Endothelial cell of umbilical vein (primary cell): Measurements from ENCODE around the gene NCAPH2. TPM values are rescaled to one million over a fixed set of nuclear protein-coding genes. Genes with fewer than 3 reads are reported as not detected.

Source experiments
- BruUV-seq: library from RNA; stranded (reverse); fragments of 400-500 nt; replicated peaks from 2 replicates; lab custom pipeline; 2021; lab: Mats Ljungman, UMichigan
- CTCF ChIA-PET: fragments of 300-600, 350-600 bp; sonication (Branson Sonifier 250); formaldehyde crosslinking; loops from one replicate; lab custom pipeline; 2021; ENCODE audit warnings: antibody characterized with exemption, inconsistent platforms; lab: Charles Lee
- POLR2A ChIA-PET: fragments of 300-600, 350-600 bp; sonication (Branson Sonifier 250); formaldehyde crosslinking; loops from one replicate; lab custom pipeline; 2021; ENCODE audit warnings: antibody characterized with exemption, inconsistent platforms; lab: Charles Lee
- DNase-seq: peaks from one replicate; pipeline ENCODE4 v3.0.0-alpha.2; 2011; ENCODE audit warnings: low read depth, low spot score
- FAIRE-seq: peaks from 2 replicates; lab custom pipeline; 2011; peaks lifted over from hg19 to GRCh38; lab: Jason Lieb, UNC
- H2AFZ ChIP-seq: 2 replicates; pipeline ENCODE4 v1.6.0; 2012; ENCODE audit warnings: low read depth, low read length, control low read depth, inconsistent platforms
- H3K27ac ChIP-seq: 2 replicates; pipeline ENCODE4 v1.5.1; 2011; ENCODE audit warnings: low read depth, mild to moderate bottlenecking, control low read depth, low read length, moderate library complexity; ENCODE audit not compliant: insufficient read depth
- H3K27me3 ChIP-seq, 2 experiments: 2 replicates each; pipeline versions ENCODE4 v1.6.0 to v1.6.1; 2011; ENCODE audit warnings: low read length in 2 of 2, mixed read lengths in 1 of 2; ENCODE audit not compliant: control insufficient read depth in 2 of 2, insufficient read depth in 2 of 2
- H3K36me3 ChIP-seq, 2 experiments: 2 replicates in 1 of 2; 3 replicates in 1 of 2; pipeline ENCODE4 v1.5.1; 2011; ENCODE audit warnings: low read length in 2 of 2, mild to moderate bottlenecking in 1 of 2, moderate library complexity in 1 of 2; ENCODE audit not compliant: control insufficient read depth in 2 of 2, insufficient read depth in 2 of 2; ENCODE audit errors: extremely low read depth in 1 of 2
- H3K4me1 ChIP-seq: 3 replicates; pipeline ENCODE4 v1.5.1; 2011; ENCODE audit warnings: mild to moderate bottlenecking, low read length; ENCODE audit not compliant: control insufficient read depth, insufficient read depth; ENCODE audit errors: extremely low read depth
- H3K4me2 ChIP-seq: 2 replicates; pipeline ENCODE4 v1.6.1; 2011; ENCODE audit warnings: low read length, control low read depth, mixed read lengths; ENCODE audit not compliant: insufficient read depth
- H3K4me3 ChIP-seq, 3 experiments: fragments of 200-600 bp in 1 of 3; sonication (generic), shearing (Covaris generic) in 1 of 3; replicated peaks in 1 of 3; 2 replicates each; pipeline ENCODE4 v1.5.1; 2011 to 2016; ENCODE audit warnings: control low read depth in 3 of 3, low read length in 3 of 3, mild to moderate bottlenecking in 2 of 3, inconsistent platforms in 1 of 3, low read depth in 1 of 3, moderate library complexity in 1 of 3; ENCODE audit not compliant: insufficient read depth in 1 of 3
- H3K79me2 ChIP-seq: 2 replicates; pipeline ENCODE4 v1.6.0; 2012; ENCODE audit warnings: low read length, inconsistent platforms; ENCODE audit not compliant: control insufficient read depth, insufficient read depth
- H3K9ac ChIP-seq: replicated peaks from 2 replicates; pipeline ENCODE3; 2011; ENCODE audit warnings: low read length, control low read depth; ENCODE audit not compliant: insufficient read depth; ENCODE audit errors: extremely low read depth
- H3K9me1 ChIP-seq: replicated peaks from 3 replicates; pipeline ENCODE4 v1.6.0; 2011; ENCODE audit warnings: mild to moderate bottlenecking, low read length; ENCODE audit not compliant: control insufficient read depth, insufficient read depth; ENCODE audit errors: extremely low read depth
- H3K9me3 ChIP-seq: replicated peaks from 2 replicates; pipeline ENCODE4 v1.5.1; 2012; ENCODE audit warnings: low read length, inconsistent platforms; ENCODE audit not compliant: control insufficient read depth, insufficient read depth
- H4K20me1 ChIP-seq: replicated peaks from 2 replicates; pipeline ENCODE3; 2011; ENCODE audit warnings: mild to moderate bottlenecking, low read length; ENCODE audit not compliant: control insufficient read depth, insufficient read depth; ENCODE audit errors: extremely low read depth
- EZH2 ChIP-seq: IDR thresholded peaks from 2 replicates; pipeline ENCODE4 v1.6.1; 2012; ENCODE audit warnings: borderline replicate concordance, low read depth, mild to moderate bottlenecking, moderate library complexity, low read length, inconsistent platforms; ENCODE audit not compliant: severe bottlenecking
- FOS ChIP-seq: IDR thresholded peaks from 2 replicates; pipeline ENCODE4 v1.6.1; 2011; ENCODE audit warnings: mild to moderate bottlenecking, low read length, moderate library complexity, borderline replicate concordance; ENCODE audit not compliant: insufficient read depth
- GATA2 ChIP-seq: IDR thresholded peaks from 2 replicates; pipeline ENCODE4 v1.7.0; 2011; ENCODE audit warnings: low read depth, mild to moderate bottlenecking, moderate library complexity, mixed read lengths, low read length; ENCODE audit not compliant: insufficient read length, insufficient read depth
- JUN ChIP-seq: IDR thresholded peaks from 2 replicates; pipeline ENCODE4 v1.6.1; 2011; ENCODE audit warnings: borderline replicate concordance, low read depth; ENCODE audit not compliant: insufficient read length, insufficient read depth
- MAX ChIP-seq: IDR thresholded peaks from 2 replicates; pipeline ENCODE4 v1.6.1; 2011; ENCODE audit not compliant: insufficient read depth, insufficient read length
- MYC ChIP-seq: IDR thresholded peaks from one replicate; pipeline ENCODE4 v1.6.1; 2011; ENCODE audit warnings: mild to moderate bottlenecking, low read depth, low read length
- POLR2A ChIP-seq: IDR thresholded peaks from 2 replicates; pipeline ENCODE4 v1.6.1; 2012; ENCODE audit warnings: low read depth, mild to moderate bottlenecking, control low read depth, low read length
- POLR2AphosphoS5 ChIP-seq: IDR thresholded peaks from 2 replicates; pipeline ENCODE4 v1.6.1; 2012; ENCODE audit warnings: low read depth, mild to moderate bottlenecking, control low read depth, low read length, moderate library complexity; ENCODE audit not compliant: insufficient read depth
- dilution Hi-C: fragments of 300-500 bp; cut with MboI; formaldehyde crosslinking; loops from one replicate; pipeline ENCODE4 v1.15.0; 2019; ENCODE audit warnings: low sequenced_read_pairs; ENCODE audit not compliant: extremely low pct_ligation_motif_present
- intact Hi-C: fragments of 100-400 bp; cut with micrococcal nuclease; formaldehyde crosslinking; loops from one replicate; pipeline ENCODE4 v1.10.0; 2022
- polyA plus RNA-seq, 4 experiments: library from polyadenylated mRNA; depleted of rRNA in 3 of 4; stranded (reverse) in 3 of 4; unstranded in 1 of 4; fragments of >200 nt; gene quantifications; 2 replicates each; pipeline versions ENCODE4 v1.2.1 to v1.2.3, GENCODE V29; 2011 to 2012; ENCODE audit warnings: missing spikeins in 1 of 4
- total RNA-seq: library from RNA; stranded (reverse); gene quantifications from 2 replicates; pipeline ENCODE4 v1.2.3, GENCODE V29; 2021
- TF ChIP-seq, protein P1 (sequence below), 2 donors: IDR thresholded peaks; 1 replicate in 1 of 2; 2 replicates in 1 of 2; pipeline ENCODE4 v1.5.1; 2011; ENCODE audit warnings: low read length in 2 of 2, mild to moderate bottlenecking in 2 of 2, moderate library complexity in 2 of 2, control low read depth in 1 of 2, inconsistent platforms in 1 of 2, low read depth in 1 of 2; ENCODE audit not compliant: insufficient read depth in 1 of 2; ENCODE audit errors: extremely low read depth in 1 of 2

The NCAPH2 gene
- total and polyA plus RNA-seq, 2 donors (not counting 3 experiments of a cell fraction or from before 2014, with no cell fraction given), result 42.4 to 43.2 TPM

DNA sequence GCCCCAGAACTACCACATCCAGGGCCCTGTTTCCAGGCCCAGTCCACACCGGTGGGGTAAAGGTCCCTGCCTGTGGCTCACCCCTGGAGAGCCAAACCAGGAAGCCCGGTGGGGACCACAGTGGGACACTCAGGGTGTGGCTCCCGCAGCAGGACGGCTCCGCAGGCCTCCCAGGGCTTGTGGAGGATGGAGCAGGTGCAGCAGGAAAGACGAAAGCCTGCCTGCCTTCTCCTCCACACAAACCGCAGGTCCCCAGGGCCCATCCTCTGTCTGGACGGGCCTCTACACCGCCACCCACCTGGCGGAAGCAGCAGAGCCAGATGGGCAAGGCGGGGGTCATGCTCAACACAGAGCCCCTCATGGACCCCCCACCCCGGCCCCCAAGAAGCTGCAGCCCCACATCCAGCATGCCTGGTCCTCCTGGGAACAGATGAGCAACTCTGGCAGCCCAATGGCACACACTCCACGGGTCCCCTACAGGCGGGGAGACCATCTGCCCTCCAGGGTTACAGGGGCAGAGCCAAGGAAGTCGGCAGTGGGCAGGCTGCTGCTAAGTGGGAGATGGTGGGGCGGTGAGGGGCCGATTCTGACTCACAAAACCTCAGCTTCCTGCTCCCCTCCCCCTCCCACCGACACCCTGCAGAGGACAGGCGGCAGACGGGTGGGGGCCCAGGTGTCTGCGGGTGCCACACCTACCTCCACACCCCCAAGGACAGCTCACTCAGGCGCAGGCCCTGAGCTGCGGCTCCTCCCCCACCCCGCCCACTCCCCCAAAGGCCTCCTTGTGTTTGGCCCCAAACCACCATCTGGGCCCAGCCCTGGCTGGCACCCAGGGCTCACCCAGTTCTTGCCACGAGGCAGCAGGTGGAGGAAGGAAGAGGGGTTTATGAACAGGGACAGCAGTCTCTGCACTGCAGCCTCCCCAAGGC is 38.4 kb upstream of the NCAPH2 start:
- Histone ChIP-seq H3K4me3 (no peak overlapping the region), H3K9me1 (no peaks in the 10 kb centered on the region), H3K27ac (no peak overlapping the region), H3K79me2 (peaks cover 65% of the 10 kb centered on the region), H4K20me1 (peaks cover 3% of the 10 kb centered on the region), H3K36me3 (peaks cover 0 to 27% of the 10 kb centered on the region in 2 experiments), H2AFZ (no peak overlapping the region), H3K9me3 (no peaks in the 10 kb centered on the region), H3K27me3 (no peaks in the 10 kb centered on the region), H3K4me1 (peaks cover 17% of the 10 kb centered on the region), H3K9ac (no peak overlapping the region), H3K4me2 (no peak overlapping the region)
- FAIRE-seq, result no peak
- no TSS peak for BruUV-seq
- dilution Hi-C loops (no loop called here), intact Hi-C loops (no loop called here)
- ChIA-PET POLR2A (no interaction called here), CTCF (interaction anchor here (0.5 to 1.3 kb wide), 4 partner anchors 28 to 199 kb away, joined by 3 read pairs; partner anchors contain the start of gene SCO2)
- TF ChIP-seq EZH2, result no peak
- TF ChIP-seq MAX, result no peak
- no peak for TF ChIP-seq POLR2AphosphoS5
- no peak for TF ChIP-seq POLR2A
- no peak for TF ChIP-seq JUN
- TF ChIP-seq MYC, result no peak
- TF ChIP-seq FOS, result no peak
- TF ChIP-seq, protein P1, sequence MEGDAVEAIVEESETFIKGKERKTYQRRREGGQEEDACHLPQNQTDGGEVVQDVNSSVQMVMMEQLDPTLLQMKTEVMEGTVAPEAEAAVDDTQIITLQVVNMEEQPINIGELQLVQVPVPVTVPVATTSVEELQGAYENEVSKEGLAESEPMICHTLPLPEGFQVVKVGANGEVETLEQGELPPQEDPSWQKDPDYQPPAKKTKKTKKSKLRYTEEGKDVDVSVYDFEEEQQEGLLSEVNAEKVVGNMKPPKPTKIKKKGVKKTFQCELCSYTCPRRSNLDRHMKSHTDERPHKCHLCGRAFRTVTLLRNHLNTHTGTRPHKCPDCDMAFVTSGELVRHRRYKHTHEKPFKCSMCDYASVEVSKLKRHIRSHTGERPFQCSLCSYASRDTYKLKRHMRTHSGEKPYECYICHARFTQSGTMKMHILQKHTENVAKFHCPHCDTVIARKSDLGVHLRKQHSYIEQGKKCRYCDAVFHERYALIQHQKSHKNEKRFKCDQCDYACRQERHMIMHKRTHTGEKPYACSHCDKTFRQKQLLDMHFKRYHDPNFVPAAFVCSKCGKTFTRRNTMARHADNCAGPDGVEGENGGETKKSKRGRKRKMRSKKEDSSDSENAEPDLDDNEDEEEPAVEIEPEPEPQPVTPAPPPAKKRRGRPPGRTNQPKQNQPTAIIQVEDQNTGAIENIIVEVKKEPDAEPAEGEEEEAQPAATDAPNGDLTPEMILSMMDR (IDR thresholded peaks at IDR 0.05; ENCODE audit: extremely low read depth in 1 of 2, insufficient read depth in 1 of 2, low read depth in 1 of 2, low read length in 2 of 2), result no peak
- TF ChIP-seq GATA2, result no peak
- no peak for DNase-seq
